Activated naive CD8-positive, alpha-beta T cell treated with anti-CD3 and anti-CD28 coated beads, Interleukin-2, amount 50 U/mL, for 16 hours (primary cell): ENCODE data around the gene CRK.
"Not testable (repeated sequence)": the region's sequence is repeated elsewhere in the genome, so short reads cannot be mapped to it uniquely, and the experiment has no call there.

Experiments used
- DNase-seq: peaks from one replicate; pipeline ENCODE4 v3.0.0-alpha.2; 2020; ENCODE audit warnings: low read depth, low spot score

Gene CRK

DNA sequence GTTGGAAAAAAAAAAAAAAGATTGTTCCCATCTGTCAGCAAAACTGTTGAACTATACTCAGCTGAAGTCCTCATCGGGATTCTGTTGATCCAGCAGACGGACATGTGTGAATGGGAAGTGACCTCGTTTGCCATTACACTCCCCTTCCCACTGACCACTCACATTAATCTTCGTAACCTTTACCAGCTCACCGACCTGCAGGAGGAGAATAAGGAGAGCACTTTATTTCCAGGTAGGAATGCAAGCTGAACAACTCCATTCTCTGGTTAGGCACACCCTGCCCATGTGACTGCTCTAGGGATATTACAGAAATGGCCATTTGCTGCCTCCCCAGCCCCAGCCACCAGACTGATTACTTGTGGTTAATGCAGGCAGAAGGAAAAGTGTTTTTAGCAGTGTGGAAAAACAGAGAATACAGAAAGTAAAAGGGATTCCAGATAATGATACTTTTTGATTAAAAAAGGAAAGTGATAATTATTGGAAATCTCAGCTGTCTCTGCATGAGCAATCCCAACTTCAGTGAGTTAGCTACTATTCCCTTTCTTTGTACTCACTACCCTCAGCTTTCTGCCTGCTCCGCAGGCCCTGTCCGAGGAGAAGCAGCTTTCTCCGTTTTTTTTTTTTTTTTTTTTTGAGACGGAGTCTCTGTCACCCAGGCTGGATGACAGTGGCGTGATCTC lies 32.4 kb downstream of the CRK start:
- no peak for DNase-seq

GRCh38 chr17:1422885-1423284 lies 33.1 kb downstream of the CRK start:
- no peak for DNase-seq

DNA sequence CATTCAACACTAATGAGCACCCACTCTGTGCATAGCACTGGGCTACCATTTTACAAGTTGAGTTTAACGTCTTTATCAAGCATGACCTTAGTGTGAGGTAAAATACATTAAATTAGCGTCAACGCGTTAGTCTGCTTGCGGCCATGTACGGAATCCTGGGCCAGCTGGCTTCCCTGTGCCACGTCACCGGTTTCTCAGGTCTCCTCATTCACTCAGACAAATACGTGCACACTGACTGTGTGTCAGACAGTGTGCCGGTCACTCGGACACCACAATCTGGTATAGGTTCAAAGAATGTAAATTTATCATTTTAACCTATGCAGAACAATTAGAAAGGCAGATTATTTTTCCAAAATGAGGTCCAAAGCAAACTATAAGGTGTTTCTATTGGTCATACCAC lies 34.6 kb downstream of the CRK start:
- no peak for DNase-seq

DNA sequence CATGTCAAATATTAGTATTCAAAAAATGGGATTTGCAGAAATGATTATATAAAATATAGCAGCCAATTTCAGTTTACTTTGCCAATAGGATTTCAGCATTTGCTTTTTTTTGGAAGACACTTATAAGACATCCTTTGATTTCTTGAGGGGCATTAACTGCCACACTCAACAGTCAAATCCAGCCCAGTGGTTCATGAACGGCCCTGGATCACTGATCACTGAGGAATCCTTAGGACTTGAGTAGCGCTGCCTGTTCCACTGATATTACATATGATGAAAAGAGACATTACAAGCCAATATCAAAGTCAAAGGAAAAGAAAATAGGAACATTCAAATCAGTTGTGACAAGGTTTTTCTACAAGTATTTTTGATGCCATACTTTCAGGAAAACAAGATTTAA lies 35.1 kb downstream of the CRK start:
- no peak for DNase-seq

DNA sequence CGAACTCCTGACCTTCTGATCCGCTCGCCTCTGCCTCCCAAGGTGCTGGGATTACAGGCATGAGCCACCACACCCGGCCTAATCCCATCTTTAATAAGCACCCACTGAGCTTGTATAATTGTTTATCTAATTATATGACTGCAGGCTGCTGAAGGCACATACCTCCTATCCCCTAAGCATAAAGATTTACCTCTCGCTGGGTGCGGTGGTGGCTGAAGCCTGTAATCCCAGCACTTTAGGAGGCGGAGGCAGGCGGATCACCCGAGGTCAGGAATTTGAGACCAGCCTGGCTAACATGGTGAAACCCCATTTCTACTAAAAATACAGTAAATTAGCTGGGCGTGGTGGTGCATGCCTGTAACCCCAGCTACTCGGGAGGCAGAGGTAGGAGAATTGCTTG lies 35.9 kb downstream of the CRK start:
- no peak for DNase-seq

- DNase-seq = not testable (repeated sequence)
These were observed 37.6 kb downstream of the CRK start for GRCh38 chr17:1418476-1418875.

DNA sequence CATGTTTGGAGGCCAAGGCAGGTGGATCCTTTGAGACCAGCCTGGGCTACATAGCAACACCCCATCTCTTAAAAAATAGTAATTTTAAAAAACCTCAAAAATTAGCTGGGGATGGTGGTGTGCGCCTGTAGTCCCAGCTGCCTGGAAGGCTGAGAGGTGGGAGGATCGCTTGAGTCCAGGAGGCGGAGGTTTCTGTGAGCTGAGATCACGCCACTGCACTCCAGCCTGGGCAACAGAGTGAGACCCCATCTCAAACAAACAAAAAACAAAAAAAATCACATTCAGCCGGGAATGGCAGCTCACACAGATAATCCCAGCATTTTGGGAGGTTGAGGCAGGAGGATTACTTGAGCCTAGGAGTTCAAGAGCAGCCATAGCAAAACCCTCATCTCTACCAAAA lies 39.6 kb downstream of the CRK start:
- no peak for DNase-seq

- no peak for DNase-seq
These were observed 41.4 kb downstream of the CRK start for GRCh38 chr17:1414634-1415033.

DNA sequence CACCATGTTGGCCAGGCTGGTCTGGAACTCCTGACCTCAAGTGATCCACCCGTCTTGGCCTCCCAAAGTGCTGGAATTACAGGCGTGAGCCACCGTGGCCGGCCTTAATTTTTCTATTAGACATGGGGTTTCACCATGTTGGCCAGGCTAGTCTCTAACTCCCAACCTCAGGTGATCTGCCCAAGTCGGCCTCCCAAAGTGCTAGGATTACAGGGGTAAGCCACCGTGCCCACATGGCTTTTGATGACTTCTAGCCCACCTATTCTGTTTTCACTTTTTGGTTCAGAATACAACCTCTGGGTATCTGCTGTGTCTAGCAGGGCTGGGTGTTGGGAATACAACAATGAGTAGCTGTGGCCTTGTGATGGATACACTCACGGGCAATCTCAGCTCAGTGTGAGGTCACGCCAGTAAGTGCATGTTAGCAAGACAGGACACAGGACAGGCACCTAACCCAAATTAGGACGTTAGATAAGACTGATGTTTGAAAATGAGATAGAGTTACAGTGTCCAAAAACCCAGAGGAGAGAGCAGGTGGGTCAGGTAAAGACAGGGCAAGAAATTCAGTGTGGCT lies 41.9 kb downstream of the CRK start:
- no peak for DNase-seq

- no peak for DNase-seq
These were observed 42.7 kb downstream of the CRK start for GRCh38 chr17:1413281-1413791.

- no peak for DNase-seq
These were observed 43.6 kb downstream of the CRK start for GRCh38 chr17:1412185-1413110.

DNA sequence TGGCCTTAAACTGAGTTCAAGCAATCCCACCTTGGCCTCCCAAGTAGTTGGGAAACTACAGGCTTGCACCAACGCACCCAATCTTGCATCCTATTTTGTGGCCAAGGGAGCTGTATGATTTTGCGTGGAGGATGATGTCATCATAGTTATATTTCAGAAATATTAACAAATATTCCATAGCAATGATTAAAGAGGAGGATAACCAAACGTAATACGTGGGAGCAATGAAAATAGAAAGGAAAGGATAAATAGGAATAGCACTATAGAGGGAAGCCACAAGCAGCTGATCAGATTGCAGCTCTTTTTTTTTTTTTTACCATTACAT lies 53.8 kb downstream of the CRK start:
- no peak for DNase-seq

- DNase-seq = peak; percentile 94
These were observed 56.1 kb downstream of the CRK start, which contains the start of gene YWHAE for GRCh38 chr17:1399679-1400512. YWHAE (minus strand) TSS chr17:1400222; CDS start chr17:1400110, 112 bp downstream.

DNA sequence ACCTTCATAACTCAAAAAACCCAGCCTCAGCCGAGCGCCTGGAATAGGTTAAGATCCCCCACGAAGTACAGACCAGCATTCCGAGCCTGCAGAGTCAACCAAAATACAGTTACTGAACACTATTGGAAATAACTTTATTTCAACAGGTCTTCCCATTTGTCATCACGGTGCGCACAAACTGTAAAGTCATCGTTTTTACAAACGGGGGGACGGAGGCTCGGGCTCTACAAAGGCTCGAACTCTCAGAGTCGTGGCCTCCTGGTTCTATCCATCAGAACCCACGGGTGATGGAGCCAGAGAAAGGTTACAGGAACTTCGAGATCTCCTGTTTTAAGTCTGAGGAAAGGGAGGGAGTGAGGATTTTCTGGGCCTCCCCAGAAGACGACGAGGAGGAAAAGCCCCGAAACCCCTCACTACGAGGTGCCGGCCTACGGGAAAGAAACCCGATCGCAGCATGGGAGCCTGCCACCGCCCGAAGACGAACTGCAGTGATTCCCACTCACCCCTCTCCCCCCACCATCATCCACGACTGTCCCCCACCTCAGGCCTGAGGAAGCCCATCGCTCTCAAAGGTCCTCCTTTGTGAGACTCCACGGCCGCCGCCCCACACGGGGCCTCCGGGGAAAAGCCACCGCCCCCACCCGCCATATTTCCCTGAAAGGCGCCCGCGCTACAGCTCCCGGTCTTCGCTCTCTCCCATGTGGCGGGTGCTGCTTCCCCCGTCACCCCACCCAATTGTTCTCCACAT lies 56.9 kb downstream of the CRK start:
- DNase-seq = peak; percentile 2

GRCh38 chr17:1398028-1398427 lies 58.0 kb downstream of the CRK start:
- DNase-seq = no peak

- not testable (repeated sequence) for DNase-seq
These were observed 60.0 kb downstream of the CRK start for GRCh38 chr17:1395876-1396665.

DNA sequence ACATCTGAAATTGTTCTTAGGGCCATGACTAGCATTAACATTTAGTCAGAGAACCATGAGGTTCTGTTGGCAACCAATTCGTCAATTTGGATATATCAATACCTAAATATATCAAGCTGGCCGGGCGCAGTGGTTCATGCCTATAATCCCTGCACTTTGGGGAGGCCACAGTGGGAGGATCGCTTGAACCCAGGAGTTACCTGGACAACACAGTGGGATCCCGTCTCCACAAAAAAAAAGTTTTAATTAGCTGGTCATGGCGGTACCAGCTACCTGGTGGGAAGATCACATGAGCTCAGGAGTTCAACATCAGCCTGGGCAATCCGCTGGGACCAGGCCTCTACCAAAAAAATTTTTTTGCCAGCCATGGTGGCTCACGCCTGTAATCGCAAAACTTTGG lies 64.5 kb downstream of the CRK start:
- DNase-seq = no peak

- no peak for DNase-seq
These were observed 65.3 kb downstream of the CRK start for GRCh38 chr17:1390432-1391367.
